ENCODE results near the gene ZNF688. TPM values are rescaled to one million over a fixed set of nuclear protein-coding genes. Genes with fewer than 3 reads are reported as not detected.

ZNF688 gene
- total RNA-seq, 2 donors from 2014 or later: 11.4 to 14.0 TPM

DNA sequence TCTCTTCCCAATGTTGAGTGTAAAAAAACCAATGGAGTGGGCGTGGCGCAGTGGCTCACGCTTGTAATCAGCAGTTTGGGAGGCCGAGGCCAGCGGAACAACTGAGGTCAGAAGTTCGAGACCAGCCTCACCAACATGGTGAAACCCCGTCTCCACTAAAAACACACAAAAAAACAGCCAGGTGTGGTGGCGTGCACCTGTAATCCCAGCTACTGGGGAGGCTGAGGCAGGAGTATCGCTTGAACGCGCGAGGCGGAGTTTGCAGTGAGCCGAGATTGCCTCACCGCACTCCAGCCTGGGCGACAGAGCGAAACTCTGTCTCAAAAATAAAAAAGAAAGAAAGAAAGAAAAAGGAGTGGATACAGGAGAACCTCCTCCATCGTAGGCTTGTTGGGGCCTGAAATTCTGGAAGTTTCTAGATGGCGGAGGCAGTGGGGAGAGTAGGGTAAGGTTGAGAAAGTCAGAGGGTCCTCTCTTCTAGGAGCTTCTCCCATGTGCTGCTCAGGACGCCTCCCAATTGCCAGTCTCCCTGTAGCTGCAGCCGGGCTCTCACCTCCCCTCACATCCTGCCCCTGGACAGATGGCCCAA lies 12.6 kb downstream of the ZNF688 start:
- no peaks in the 10 kb centered on the region for H3K9me3 ChIP-seq (ENCODE audit: control insufficient read depth, low read length, poor library complexity, severe bottlenecking)
- H3K4me1 Mint-ChIP-seq: peaks cover 23% of the 10 kb centered on the region
- H3K36me3 Mint-ChIP-seq (ENCODE audit: low read depth): no peaks in the 10 kb centered on the region
- H3K4me3 Mint-ChIP-seq: peak overlapping the region; percentile 90
- no peak for DNase-seq
- peak overlapping the region; percentile 94 for H3K27ac Mint-ChIP-seq
- H3K27me3 Mint-ChIP-seq: no peaks in the 10 kb centered on the region
- ATAC-seq: no peak

DNA sequence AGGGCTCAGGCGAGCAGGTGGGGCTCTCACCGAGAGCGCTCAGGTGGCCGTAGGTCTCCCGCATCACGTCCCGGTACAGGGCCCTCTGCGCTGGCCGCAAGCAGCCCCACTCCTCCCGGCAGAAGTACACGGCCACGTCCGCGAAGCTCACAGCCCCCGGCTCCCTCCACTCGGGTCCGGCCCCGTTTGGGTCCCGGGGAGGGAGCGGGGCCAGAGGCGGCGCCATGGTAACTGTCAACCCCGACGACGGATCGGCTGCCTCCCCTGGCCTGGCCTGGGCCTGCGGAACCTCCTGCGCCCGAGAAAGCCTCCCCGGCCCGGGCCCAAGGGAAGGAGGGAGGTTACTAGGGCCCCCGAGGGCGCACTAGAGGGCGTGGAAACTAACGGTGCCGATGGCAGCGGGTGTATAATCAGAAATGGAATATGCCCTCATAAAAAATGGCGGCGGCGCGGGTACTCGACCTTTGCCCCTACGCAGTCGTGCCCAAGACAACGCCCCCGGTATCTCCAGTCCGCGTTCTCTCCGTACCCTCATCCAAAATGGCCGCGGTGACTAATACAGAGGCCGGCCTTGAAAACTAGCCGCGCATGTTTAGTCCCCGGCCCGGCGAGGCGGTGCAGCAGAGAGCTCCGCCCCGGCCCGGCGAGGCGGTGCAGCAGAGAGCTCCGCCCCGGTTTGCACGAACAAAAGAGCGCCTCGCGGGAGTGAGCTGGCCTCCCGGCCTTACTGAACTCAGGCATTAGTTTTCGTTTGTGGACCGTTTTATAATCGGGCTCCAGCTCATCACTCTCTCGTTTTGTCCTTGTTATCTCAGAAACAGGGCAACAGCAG lies 13.3 kb downstream of the ZNF688 start, which contains the start of gene ZNF764:
ZNF764 (minus strand) TSS at position 418 of the 832 bp plus-strand sequence; CDS start at position 226, 192 bp downstream.
- H3K36me3 Mint-ChIP-seq (ENCODE audit: low read depth): no peaks in the 10 kb centered on the region
- H3K4me3 Mint-ChIP-seq: peak within 1 kb of the TSS; percentile 90
- H3K27me3 Mint-ChIP-seq: no peaks in the 10 kb centered on the region
- ATAC-seq (peak; percentile 92), DNase-seq (peak; percentile 90 to 94 (median 91))
- no peaks in the 10 kb centered on the region for H3K9me3 ChIP-seq (ENCODE audit: control insufficient read depth, low read length, poor library complexity, severe bottlenecking)
- H3K27ac Mint-ChIP-seq: peak within 1 kb of the TSS; percentile 94
- H3K4me1 Mint-ChIP-seq: peaks cover 30% of the 10 kb centered on the region

DNA sequence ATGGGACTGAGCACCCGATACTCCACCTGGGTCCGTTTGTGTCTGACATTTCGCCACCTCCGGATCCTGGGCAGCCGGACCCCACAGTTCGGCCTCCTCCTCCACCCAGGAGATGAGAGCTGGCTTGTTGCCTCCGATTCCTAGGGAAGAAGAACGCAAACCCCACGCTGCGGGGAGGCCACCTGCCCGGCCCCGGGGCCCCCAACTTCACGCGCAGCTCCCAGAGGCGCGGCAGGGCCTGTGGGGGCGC lies 13.9 kb downstream of the ZNF688 start:
- Mint-ChIP-seq H3K27me3 (no peaks in the 10 kb centered on the region), H3K4me3 (peak overlapping the region; percentile 90), H3K27ac (peak overlapping the region; percentile 94), H3K36me3 (ENCODE audit: low read depth) (no peaks in the 10 kb centered on the region), H3K4me1 (peaks cover 36% of the 10 kb centered on the region)
- H3K9me3 ChIP-seq (ENCODE audit: control insufficient read depth, low read length, poor library complexity, severe bottlenecking): no peaks in the 10 kb centered on the region
- ATAC-seq (no peak), DNase-seq (no peak)

DNA sequence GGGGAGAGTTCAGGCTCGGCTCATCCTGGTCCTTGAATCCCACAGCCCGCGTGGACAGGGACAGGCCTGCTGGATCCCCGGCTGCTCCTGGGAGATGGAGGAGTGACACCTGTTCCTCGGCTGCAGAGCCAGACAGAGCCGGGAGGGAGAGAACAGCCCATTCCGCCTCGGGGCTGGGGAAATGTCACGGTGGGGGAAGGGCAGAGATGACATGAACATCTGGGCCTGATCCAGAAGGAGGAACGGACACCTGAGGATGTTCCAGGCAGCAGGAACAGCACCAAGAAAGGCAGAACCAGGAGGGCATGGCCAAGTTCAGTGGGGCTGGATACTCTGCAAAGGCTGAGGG lies 15.4 kb downstream of the ZNF688 start:
- H3K27me3 Mint-ChIP-seq: no peaks in the 10 kb centered on the region
- peak overlapping the region; percentile 94 for H3K27ac Mint-ChIP-seq
- ATAC-seq (no peak), DNase-seq (no peak)
- H3K9me3 ChIP-seq (ENCODE audit: control insufficient read depth, low read length, poor library complexity, severe bottlenecking): no peaks in the 10 kb centered on the region
- peaks cover 39% of the 10 kb centered on the region for H3K4me1 Mint-ChIP-seq
- no peaks in the 10 kb centered on the region for H3K36me3 Mint-ChIP-seq (ENCODE audit: low read depth)
- peak overlapping the region; percentile 90 for H3K4me3 Mint-ChIP-seq

DNA sequence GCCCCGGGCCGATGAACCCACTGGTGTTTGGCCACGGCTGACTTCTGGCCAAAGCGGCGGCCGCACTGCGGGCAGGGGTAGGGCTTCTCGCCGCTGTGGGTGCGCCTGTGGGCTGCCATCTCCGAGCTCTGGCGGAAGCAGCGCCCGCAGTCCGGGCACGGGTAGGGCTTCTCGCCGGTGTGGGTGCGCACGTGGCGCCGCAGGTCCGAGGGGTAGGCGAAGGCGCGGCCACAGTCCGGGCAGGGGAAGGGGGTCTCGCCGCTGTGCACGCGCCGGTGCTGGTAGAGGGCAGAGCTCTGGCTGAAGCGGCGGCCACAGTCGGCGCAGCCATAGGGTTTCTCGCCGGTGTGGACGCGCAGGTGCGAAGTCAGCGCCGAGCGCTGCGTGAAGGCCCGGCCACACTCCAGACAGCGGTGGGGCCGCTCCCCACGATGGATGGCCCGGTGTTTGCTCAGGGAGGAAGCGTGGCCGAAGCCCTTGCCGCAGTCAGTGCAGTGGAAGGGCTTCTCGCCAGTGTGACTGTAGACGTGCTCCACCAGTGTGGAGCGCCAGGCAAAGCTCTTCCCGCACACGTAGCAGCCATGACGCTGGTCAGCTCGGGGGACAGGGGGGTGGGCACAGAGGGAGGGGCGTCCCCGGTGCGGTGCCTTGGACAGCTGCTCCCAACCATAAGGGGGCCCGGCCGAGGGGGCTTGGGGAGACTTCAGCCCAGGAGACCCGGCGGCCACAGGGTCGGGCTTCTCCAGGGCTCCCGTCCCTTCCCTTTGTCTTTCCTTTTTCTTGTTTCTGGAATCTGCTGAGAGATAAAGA lies 16.0 kb downstream of the ZNF688 start:
- Mint-ChIP-seq H3K27me3 (no peaks in the 10 kb centered on the region), H3K4me3 (peak overlapping the region; percentile 90), H3K36me3 (ENCODE audit: low read depth) (no peaks in the 10 kb centered on the region), H3K4me1 (peaks cover 36% of the 10 kb centered on the region), H3K27ac (peak overlapping the region; percentile 94)
- no peaks in the 10 kb centered on the region for H3K9me3 ChIP-seq (ENCODE audit: control insufficient read depth, low read length, poor library complexity, severe bottlenecking)
- ATAC-seq (no peak), DNase-seq (no peak)

DNA sequence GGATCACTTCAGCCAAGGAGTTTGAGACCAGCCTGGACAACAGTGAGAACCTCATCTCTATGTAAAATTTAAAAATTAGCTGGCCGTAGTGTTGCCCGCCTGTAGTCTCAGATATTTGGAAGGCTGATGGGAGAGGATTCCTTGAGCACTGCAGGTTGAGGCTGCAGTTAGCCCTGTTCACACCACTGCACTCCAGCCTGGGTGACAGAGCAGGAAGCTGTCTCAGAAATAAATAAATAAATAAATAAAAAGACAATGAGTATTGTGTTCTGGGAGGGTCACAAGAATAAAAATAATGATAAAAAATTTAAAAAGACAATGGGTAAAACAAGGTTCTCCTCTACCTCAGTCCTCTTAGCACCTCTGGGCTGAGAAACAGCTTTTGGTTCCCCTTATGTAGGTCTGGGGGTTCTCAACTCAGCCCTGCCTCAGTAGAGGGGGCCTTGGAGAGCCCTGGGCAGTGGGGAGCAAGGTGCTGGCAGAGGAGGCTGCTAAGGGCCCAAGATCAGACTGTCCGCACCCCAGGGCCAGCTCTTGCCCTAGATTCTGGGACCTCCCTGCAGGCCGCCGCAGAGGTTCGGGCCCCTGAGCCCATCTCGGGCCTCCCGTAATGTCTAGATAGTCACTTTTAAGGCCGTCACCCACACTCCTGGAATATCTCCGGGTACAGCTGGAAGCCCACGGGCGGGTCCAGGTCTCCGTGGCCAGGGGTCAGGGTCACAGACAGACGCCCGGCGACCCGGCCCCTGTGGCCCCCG lies 16.8 kb downstream of the ZNF688 start:
- ATAC-seq (no peak), DNase-seq (no peak)
- H3K27me3 Mint-ChIP-seq: no peaks in the 10 kb centered on the region
- peak overlapping the region; percentile 90 for H3K27ac Mint-ChIP-seq
- no peaks in the 10 kb centered on the region for H3K36me3 Mint-ChIP-seq (ENCODE audit: low read depth)
- peaks cover 36% of the 10 kb centered on the region for H3K4me1 Mint-ChIP-seq
- no peaks in the 10 kb centered on the region for H3K9me3 ChIP-seq (ENCODE audit: control insufficient read depth, low read length, poor library complexity, severe bottlenecking)
- peak overlapping the region; percentile 59 for H3K4me3 Mint-ChIP-seq

GRCh38 chr16:30553393-30553899 lies 18.1 kb downstream of the ZNF688 start:
- H3K4me1 Mint-ChIP-seq: peaks cover 40% of the 10 kb centered on the region
- H3K27ac Mint-ChIP-seq: peak overlapping the region; percentile 90
- H3K27me3 Mint-ChIP-seq: no peaks in the 10 kb centered on the region
- DNase-seq: no peak
- no peaks in the 10 kb centered on the region for H3K9me3 ChIP-seq (ENCODE audit: control insufficient read depth, low read length, poor library complexity, severe bottlenecking)
- H3K4me3 Mint-ChIP-seq: peak overlapping the region; percentile 63
- no peak for ATAC-seq
- no peaks in the 10 kb centered on the region for H3K36me3 Mint-ChIP-seq (ENCODE audit: low read depth)

DNA sequence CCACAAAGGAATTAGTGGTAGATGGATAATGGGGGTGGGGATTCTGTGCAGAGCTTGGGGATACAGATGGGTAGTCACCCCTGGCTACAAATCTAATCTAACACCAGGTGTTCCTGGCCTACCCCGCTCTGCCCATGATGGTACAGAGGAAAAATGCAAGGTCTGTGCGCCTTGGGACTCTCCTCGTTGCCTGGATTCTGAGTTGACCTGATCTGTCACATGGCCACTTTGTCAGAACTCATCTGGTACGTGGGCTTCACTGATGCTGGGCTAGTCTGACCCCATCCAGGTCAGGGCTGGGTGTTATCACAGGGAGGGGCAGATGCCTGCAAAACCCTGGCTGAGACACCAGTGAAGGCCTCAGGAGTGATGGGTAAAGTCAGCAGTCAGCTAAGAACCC lies 18.6 kb downstream of the ZNF688 start:
- peaks cover 39% of the 10 kb centered on the region for H3K4me1 Mint-ChIP-seq
- H3K27me3 Mint-ChIP-seq: no peaks in the 10 kb centered on the region
- peak overlapping the region; percentile 90 for H3K27ac Mint-ChIP-seq
- no peaks in the 10 kb centered on the region for H3K36me3 Mint-ChIP-seq (ENCODE audit: low read depth)
- no peaks in the 10 kb centered on the region for H3K9me3 ChIP-seq (ENCODE audit: control insufficient read depth, low read length, poor library complexity, severe bottlenecking)
- no peak for DNase-seq
- ATAC-seq: no peak
- peak overlapping the region; percentile 63 for H3K4me3 Mint-ChIP-seq

DNA sequence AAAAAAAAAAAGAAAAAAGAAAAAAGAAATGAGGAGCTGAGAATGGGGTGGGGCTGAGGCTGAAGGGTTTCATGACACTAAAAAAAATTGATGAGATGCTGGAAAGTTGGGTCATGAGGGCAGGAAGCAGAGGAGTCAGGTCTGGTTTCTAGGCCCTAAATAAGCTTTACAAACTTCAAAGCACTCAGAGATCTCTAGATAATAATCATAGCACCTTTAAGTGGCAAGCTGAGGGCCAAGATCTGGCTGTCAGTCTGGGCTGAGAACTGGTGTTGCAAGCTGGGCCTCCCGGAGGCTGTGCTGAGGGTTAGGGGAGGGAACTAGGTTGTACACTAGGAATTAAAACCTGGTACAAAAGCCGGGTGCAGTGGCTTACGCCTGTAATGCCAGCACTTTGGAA lies 19.7 kb downstream of the ZNF688 start:
- Mint-ChIP-seq H3K27ac (peak overlapping the region; percentile 90), H3K4me1 (peaks cover 44% of the 10 kb centered on the region), H3K36me3 (ENCODE audit: low read depth) (no peaks in the 10 kb centered on the region), H3K27me3 (no peaks in the 10 kb centered on the region), H3K4me3 (peak overlapping the region; percentile 80)
- DNase-seq: peak; percentile 44 to 66 (median 44)
- ATAC-seq: peak; percentile 90
- no peaks in the 10 kb centered on the region for H3K9me3 ChIP-seq (ENCODE audit: control insufficient read depth, low read length, poor library complexity, severe bottlenecking)

GRCh38 chr16:30548416-30549253 lies 22.9 kb downstream of the ZNF688 start:
- Mint-ChIP-seq H3K36me3 (ENCODE audit: low read depth) (no peaks in the 10 kb centered on the region), H3K4me3 (no peak overlapping the region), H3K27me3 (no peaks in the 10 kb centered on the region), H3K4me1 (peaks cover 43% of the 10 kb centered on the region), H3K27ac (peak overlapping the region; percentile 84)
- DNase-seq (no peak), ATAC-seq (no peak)
- H3K9me3 ChIP-seq (ENCODE audit: control insufficient read depth, low read length, poor library complexity, severe bottlenecking): no peaks in the 10 kb centered on the region

DNA sequence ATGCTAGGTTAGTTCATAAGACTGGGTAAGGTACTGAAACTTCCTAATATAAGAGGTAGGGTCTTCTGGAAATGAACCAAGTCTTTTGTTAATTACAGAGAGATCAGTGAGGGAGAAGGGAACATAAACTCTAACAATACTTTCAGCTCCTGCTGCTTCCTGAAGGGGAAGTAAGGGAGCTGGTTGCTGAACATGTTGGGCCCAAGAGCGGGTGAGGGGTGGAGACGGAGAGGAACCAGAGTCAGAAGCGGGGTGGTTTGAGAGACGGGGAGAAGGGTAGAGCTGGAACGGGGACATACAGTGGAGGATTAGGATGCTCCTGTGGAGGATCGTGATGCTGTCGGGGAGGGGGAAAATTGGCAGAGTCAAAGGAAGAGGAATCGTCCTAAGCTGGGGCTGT lies 25.4 kb downstream of the ZNF688 start:
- no peak overlapping the region for H3K27ac Mint-ChIP-seq
- peaks cover 25% of the 10 kb centered on the region for H3K4me1 Mint-ChIP-seq
- DNase-seq (no peak), ATAC-seq (no peak)
- no peaks in the 10 kb centered on the region for H3K27me3 Mint-ChIP-seq
- H3K4me3 Mint-ChIP-seq: peak overlapping the region; percentile 57
- H3K9me3 ChIP-seq (ENCODE audit: control insufficient read depth, low read length, poor library complexity, severe bottlenecking): no peaks in the 10 kb centered on the region
- no peaks in the 10 kb centered on the region for H3K36me3 Mint-ChIP-seq (ENCODE audit: low read depth)

GRCh38 chr16:30543067-30543466 lies 28.4 kb downstream of the ZNF688 start:
- no peaks in the 10 kb centered on the region for H3K9me3 ChIP-seq (ENCODE audit: control insufficient read depth, low read length, poor library complexity, severe bottlenecking)
- Mint-ChIP-seq H3K27ac (no peak overlapping the region), H3K4me1 (peaks cover 15% of the 10 kb centered on the region), H3K27me3 (no peaks in the 10 kb centered on the region), H3K36me3 (ENCODE audit: low read depth) (no peaks in the 10 kb centered on the region), H3K4me3 (no peak overlapping the region)
- ATAC-seq: no peak
- no peak for DNase-seq
